CD4-positive, alpha-beta T cell treated with Interferon alpha-2 for 1 hour (primary cell): ENCODE measurements around the gene SERPINA3.
"Not testable (repeated sequence)": the region's sequence is repeated elsewhere in the genome, so short reads cannot be mapped to it uniquely, and the experiment has no call there.

Experiments used
- DNase-seq, 2 donors: peaks; one replicate each; pipeline ENCODE4 v3.0.0-alpha.2; 2020 to 2022

Gene SERPINA3

DNA sequence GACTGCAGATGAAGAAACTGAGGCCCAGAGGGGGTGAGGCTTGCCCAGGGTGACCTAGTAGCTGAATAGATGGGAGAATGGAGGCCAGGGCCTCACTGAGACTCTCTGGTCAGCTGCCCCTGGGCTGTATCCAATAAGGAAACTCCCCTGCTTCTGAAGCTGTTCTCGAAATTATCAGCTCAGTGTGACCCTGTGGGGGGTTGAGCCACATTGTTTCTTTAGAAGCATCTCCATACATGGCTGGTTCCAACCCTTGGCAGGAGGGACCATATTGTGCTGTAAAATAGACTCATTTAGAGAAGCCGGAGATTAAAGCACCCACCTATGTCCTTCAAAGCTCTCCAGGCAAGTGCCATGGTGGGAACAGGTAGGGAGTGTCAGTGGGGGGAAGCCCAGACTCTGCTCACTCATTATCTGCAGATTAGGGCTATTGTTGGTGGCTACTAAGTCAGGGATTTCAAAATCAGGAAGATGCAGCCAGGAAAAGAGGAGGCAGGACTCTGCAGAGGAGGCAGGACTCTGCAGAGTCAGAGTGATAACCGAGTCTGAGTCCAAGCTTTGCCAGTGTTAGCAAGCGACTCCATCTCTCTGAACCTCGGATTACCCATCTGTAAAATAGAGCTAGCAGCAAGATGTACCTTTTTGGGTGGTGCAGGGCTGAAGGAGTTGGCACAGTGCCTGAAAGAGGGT is 27.5 kb upstream of the SERPINA3 start:
- DNase-seq, result no peak

GRCh38 chr14:94586635-94587034 is 25.6 kb upstream of the SERPINA3 start:
- no peak for DNase-seq

GRCh38 chr14:94588311-94588710 is 23.9 kb upstream of the SERPINA3 start:
- DNase-seq, result no peak

GRCh38 chr14:94591073-94591472 is 21.1 kb upstream of the SERPINA3 start:
- no peak for DNase-seq

DNA sequence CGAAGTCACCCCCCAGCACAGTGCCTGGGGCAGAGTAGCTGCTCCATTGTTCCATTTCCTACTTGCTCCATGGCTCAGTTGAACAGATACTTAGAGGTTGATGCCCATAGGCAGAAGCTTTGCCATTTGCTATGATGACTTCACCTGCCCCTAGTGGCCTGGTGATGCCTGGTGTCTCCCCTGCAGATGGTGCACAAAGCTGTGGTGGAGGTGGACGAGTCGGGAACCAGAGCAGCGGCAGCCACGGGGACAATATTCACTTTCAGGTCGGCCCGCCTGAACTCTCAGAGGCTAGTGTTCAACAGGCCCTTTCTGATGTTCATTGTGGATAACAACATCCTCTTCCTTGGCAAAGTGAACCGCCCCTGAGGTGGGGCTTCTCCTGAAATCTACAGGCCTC is 20.3 kb upstream of the SERPINA3 start:
- DNase-seq, result no peak

GRCh38 chr14:94592457-94592856 is 19.7 kb upstream of the SERPINA3 start:
- no peak for DNase-seq

- no peak for DNase-seq
Observed at GRCh38 chr14:94593376-94593748, 18.8 kb upstream of the SERPINA3 start.

DNA sequence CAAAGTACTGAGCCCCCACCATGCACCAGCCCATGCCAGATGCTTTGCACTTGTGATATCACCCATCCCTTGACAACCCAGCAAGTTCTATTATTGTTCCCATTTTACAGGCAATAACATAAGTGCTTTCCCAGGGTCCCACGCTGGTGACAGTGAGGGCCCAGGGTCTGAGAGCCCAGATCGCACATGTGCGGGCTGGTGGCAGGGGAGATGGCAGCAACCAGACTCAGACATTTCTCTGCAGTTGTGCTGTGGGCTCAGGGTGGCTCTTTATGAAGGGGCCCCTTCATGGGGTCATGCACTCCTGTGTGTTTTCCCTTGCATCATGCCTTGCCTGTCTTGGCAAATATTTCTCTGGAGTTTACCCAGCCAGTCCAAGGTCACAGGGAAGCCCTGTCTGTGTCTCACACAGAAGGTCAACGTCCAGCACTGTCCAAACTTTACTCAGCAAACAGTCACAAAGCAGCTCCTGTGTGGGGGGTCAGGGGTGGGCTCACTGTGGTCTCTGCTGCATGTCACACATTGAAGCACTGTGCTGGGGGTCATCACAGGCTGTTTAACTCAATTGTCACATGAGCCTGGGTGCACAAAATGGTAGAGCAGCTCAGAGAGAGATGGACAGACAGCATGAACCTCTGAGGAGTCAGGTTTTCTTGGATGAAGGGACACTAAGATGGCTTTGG is 18.3 kb upstream of the SERPINA3 start:
- no peak for DNase-seq

GRCh38 chr14:94594441-94594840 is 17.8 kb upstream of the SERPINA3 start:
- DNase-seq, result no peak

GRCh38 chr14:94595912-94596311 is 16.3 kb upstream of the SERPINA3 start:
- no peak for DNase-seq

GRCh38 chr14:94596361-94596760 is 15.8 kb upstream of the SERPINA3 start:
- DNase-seq, result no peak

DNA sequence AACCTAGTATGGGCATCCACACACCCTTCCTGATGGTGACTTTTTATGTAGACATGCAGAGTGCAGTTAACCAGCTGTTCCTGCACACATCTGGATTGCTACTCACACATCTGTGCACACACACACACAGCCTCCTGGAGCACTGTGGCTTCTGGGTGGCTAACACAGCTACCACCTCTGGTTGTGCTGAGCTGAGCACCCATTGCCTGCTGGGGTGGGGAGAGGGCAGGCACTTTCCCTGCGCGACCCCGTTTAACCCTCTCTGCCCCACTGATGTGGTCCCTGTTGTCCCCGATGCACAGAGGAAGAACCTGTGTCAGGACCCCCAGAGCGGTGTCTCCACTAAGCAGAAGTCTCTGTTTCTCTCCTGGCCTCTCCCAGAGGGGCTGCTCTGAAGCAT is 14.4 kb upstream of the SERPINA3 start:
- DNase-seq, result no peak

GRCh38 chr14:94598506-94598815 is 13.7 kb upstream of the SERPINA3 start:
- DNase-seq, result no peak

- no peak for DNase-seq
Observed at GRCh38 chr14:94598816-94599655, 13.2 kb upstream of the SERPINA3 start.

- no peak for DNase-seq
Observed at GRCh38 chr14:94599656-94600004, 12.6 kb upstream of the SERPINA3 start.

DNA sequence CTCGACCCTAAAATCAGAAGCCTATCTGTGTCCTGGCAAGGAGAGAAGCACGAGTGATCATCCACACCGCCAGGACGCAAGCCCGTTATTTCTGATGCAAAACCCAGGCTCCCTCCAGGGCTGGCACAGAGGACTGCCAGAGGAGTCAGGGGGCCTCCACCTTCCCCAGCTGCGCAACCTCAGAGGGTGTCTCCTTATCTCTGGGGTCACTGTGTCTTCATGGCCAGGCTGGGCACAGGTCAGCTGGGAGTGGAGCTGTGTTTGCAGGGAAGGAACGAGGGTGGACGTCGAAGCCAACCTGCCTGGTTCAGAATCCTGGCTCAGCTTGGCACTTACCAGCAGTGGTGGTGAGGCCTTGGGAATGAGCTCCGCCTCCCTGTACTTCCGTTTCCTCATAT is 12.0 kb upstream of the SERPINA3 start:
- DNase-seq, result no peak

DNA sequence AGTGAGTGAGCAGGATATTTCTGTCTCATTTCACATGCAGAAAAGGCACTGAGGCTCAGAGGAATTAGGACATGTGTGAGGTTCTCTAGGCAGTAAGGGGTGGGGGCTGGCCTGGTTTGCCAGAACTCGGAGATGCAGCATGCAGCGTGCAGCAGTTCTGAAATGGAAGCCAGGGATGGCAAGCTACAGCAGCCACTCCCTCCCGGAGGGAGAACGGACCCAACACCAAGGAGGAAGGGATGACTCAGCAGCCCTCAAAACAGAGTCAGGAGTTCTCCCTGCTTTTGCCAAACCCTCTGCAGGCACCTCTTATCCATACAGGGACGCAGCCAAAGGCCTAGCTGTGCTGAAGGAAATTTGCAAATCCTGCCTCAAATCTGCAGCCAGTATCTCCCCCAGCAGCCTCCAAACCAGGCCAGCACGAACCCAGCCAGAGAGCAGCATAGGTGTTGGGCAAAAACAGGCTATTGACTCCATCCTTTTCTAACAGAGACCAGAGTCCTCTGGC is 10.3 kb upstream of the SERPINA3 start:
- DNase-seq, result no peak

DNA sequence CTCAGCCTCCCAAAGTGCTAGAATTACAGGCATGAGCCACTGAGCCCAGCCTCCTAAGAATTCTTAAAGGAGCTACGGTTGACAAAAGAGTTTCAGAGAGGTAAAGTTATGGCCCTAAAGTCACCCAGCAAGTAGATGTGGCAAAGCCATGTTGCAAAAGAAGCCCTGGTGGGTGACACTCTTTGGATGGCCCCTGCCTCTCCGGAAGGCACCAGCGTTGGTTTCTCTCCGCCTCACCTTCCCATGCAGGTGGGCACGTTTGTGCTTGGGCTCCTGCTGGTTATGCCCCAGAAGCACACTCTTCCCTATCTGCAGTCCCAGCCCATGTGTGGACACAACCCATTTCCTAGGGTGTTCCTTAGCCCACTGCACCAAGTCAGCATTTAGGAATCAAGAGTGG is 9.5 kb upstream of the SERPINA3 start:
- no peak for DNase-seq

GRCh38 chr14:94605361-94605760 is 6.8 kb upstream of the SERPINA3 start:
- no peak for DNase-seq

DNA sequence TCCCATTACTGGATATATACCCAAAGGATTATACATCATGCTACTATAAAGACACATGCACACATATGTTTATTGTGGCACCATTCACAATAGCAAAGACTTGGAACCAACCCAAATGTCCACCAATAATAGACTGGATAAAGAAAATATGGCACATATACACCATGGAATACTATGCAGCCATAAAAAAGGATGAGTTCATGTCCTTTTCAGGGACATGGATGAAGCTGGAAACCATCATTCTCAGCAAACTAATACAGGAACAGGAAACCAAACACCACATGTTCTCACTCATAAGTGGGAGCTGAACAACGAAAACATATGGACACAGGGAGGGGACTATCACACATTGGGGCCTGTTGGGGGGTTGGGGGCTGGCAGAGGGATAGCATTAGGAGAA is 3.2 kb upstream of the SERPINA3 start:
- DNase-seq, result not testable (repeated sequence)

GRCh38 chr14:94611179-94611578 is 1.0 kb upstream of the SERPINA3 start:
- DNase-seq, result no peak

DNA sequence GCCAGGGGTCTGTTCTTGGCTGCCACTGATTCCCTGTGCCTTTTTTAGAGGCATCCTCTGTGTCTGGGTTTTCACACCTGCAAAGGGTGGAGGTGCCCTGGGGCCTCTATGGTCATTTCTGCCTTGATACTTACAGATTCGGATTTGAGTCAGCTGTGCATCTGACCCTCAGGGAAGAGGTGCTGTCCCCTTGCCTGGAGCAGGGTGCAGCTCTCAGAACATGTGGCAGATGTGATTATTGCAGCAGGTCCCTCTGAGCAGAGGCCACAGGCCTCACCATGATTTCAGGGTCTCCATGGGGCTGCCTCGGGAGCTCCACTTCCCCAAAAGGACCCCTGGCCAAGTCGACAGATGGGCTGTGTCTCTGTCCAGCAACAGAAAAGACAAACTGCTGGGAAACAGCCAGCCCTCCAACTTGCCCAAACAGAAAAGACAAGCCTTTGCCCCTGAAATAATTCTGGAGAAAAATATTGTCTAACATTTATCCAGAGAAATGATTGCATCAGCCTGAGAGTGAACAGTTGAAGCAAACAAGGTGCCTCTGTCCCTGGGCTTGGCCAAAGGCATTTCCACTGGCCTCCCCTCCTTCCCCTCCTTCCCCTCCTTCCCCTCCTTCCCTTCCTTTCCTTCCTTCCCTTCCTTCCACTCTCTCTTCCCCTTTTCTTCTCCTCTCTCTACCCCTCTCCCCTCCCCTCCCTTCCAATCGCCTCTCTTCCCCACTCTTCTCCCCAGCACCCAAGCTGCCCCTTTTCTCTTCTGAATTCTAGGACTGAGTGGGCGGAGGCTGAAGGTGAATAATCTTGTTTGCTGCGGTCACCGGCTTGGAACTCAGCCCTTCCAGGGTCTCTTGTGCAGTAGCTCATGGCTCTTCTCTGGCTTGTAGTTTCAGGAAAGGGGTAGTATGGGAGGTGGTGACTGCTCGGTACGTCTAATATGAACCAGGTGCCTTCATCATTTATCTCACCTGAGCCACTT is 676 bp downstream of the SERPINA3 start:
- no peak for DNase-seq
